Measurements from ENCODE around the gene ZBTB11. TPM values are rescaled to one million over a fixed set of nuclear protein-coding genes. Genes with fewer than 3 reads are reported as not detected.
"Not testable (repeated sequence)": the region's sequence is repeated elsewhere in the genome, so short reads cannot be mapped to it uniquely, and the experiment has no call there.

ZBTB11 gene
- total RNA-seq, 1 donor from 2014 or later = 20.1 TPM

DNA sequence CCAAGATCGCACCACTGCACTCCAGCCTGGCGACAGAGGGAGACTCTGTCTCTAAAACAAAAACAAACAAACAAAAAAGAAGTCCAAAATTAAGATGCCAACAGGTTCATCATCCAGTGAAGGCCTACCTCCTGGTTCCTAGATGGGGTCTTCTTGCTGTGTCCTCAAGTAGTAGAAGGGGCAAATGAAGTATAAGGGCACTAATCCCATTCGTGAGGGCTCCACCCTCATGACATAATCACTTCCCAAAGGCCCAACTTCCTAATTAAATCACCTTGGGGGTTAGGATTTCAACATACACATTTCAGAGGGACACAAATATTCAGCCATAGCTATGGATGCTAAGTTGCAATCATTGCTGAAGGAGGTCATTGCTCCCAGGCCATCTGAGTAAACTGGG, 57.2 kb downstream of the ZBTB11 start:
- no peak for DNase-seq (ENCODE audit: low read depth)

DNA sequence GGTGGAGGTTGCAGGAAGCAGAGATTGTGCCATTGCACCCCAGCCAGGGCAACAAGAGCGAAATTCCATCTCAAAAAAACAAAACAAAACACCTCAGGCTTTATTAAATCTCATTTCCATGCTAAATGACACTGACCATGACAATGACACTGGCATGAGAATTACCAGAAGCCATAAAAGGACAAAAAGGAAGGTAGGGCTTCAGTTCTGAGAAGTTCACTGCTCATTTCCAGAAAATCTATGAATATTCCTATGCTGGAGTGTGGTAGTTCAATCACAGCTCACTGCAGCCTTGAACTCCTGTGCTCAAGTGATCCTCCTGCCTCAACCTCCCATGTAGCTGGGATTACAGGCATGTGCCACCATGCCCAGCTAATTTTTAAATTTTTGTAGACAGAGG, 58.2 kb downstream of the ZBTB11 start:
- no peak for DNase-seq (ENCODE audit: low read depth)

GRCh38 chr3:101617478-101617877, 59.5 kb downstream of the ZBTB11 start:
- DNase-seq (ENCODE audit: low read depth) = no peak

GRCh38 chr3:101615525-101615924, 61.4 kb downstream of the ZBTB11 start:
- DNase-seq (ENCODE audit: low read depth) = no peak

- DNase-seq (ENCODE audit: low read depth) = not testable (repeated sequence)
These were observed 63.9 kb downstream of the ZBTB11 start for GRCh38 chr3:101613014-101613413.

GRCh38 chr3:101611023-101611422, 65.9 kb downstream of the ZBTB11 start:
- DNase-seq (ENCODE audit: low read depth) = no peak

- DNase-seq (ENCODE audit: low read depth) = not testable (repeated sequence)
These were observed 71.5 kb downstream of the ZBTB11 start for GRCh38 chr3:101605398-101605797.

DNA sequence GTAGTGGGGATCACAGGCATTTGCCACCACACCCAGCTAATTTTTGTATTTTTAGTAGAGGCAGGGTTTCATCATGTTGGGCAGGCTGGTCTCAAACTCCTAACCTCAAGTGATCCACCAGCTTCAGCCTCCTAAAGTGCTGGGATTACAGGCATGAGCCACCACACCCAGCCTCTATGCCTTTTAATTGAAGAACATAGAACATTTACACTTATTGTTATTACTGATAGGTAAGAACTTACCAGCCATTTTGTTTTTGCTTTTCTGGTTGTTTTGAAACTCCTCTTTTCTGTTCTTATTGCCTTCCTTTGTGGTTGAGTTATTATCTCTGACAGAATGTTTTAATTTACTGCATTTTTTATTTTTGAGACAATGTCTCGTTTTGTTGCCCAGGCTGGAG, 73.7 kb downstream of the ZBTB11 start:
- no peak for DNase-seq (ENCODE audit: low read depth)

GRCh38 chr3:101602731-101603130, 74.2 kb downstream of the ZBTB11 start:
- DNase-seq (ENCODE audit: low read depth) = no peak

Other genes with a start within 250 kb of the ZBTB11 start
- gene SENP7, start 163.9 kb downstream of the ZBTB11 start, total RNA-seq = 14.2 and 15.4 TPM in 2 replicates
- gene TRMT10C, start 115.3 kb downstream of the ZBTB11 start, total RNA-seq = 39.2 and 40.5 TPM in 2 replicates
- 57.4 and 58.0 TPM in 2 replicates for gene PCNP, start 103.0 kb downstream of the ZBTB11 start, total RNA-seq
- 959 and 1,040 TPM in 2 replicates for gene RPL24, start 9.6 kb upstream of the ZBTB11 start, total RNA-seq
- 21.1 and 27.8 TPM in 2 replicates for gene CEP97, start 47.5 kb upstream of the ZBTB11 start, total RNA-seq
- 36.4 and 42.1 TPM in 2 replicates for gene NXPE3, start 102.1 kb upstream of the ZBTB11 start, total RNA-seq
- gene NFKBIZ, start 172.4 kb upstream of the ZBTB11 start, total RNA-seq = 12.9 and 15.6 TPM in 2 replicates